Activated naive CD4-positive, alpha-beta T cell treated with anti-CD3 and anti-CD28 coated beads, Interleukin-2, amount 50 U/mL, for 72 hours (primary cell): ENCODE results near the gene RPP25. TPM values are rescaled to one million over a fixed set of nuclear protein-coding genes. Genes with fewer than 3 reads are reported as not detected.

Source experiments
- ATAC-seq, 2 donors: fragments of 150-1000 bp; cut with Tn5 transposase; 2 replicates each; pipeline ENCODE4 v1.10.0; 2021; ENCODE audit warnings: mild to moderate bottlenecking in 2 of 2, moderate library complexity in 2 of 2
- DNase-seq, 2 donors: peaks; one replicate each; pipeline ENCODE4 v3.0.0; 2021 to 2022; ENCODE audit warnings: low spot score in 2 of 2
- H3K27ac Mint-ChIP-seq, 2 donors: one replicate each; pipeline ENCODE4 v1.8.0; 2022; ENCODE audit warnings: mild to moderate bottlenecking in 2 of 2, mixed read lengths in 2 of 2
- H3K36me3 Mint-ChIP-seq, 2 donors: one replicate each; pipeline ENCODE4 v1.8.0; 2022; ENCODE audit warnings: mixed read lengths in 2 of 2
- H3K9me3 Mint-ChIP-seq, 2 donors: one replicate each; pipeline ENCODE4 v1.8.0; 2022; ENCODE audit warnings: mixed read lengths in 2 of 2
- total RNA-seq, 2 donors: library from RNA; stranded (reverse); gene quantifications; one replicate each; pipeline ENCODE4 v1.2.3, GENCODE V29; 2022

Gene RPP25
- total RNA-seq, 2 donors from 2014 or later = 3.4 to 6.6 TPM

- DNase-seq (no peak), ATAC-seq (peak in 1 of 2 donors; percentile 47)
- Mint-ChIP-seq H3K36me3 (no peaks in the 10 kb centered on the region), H3K9me3 (no peaks in the 10 kb centered on the region), H3K27ac (peak overlapping the region in 1 of 2 donors; percentile 8)
Observed at GRCh38 chr15:74978077-74978476, 21.5 kb upstream of the RPP25 start.

GRCh38 chr15:74977599-74977998, 21.0 kb upstream of the RPP25 start:
- Mint-ChIP-seq H3K9me3 (no peaks in the 10 kb centered on the region), H3K27ac (peak overlapping the region in 1 of 2 donors; percentile 8), H3K36me3 (no peaks in the 10 kb centered on the region)
- ATAC-seq = peak; percentile 94 to 95
- peak in 1 of 2 donors; percentile 51 for DNase-seq

GRCh38 chr15:74976159-74976558, 19.6 kb upstream of the RPP25 start:
- DNase-seq (no peak), ATAC-seq (no peak)
- H3K36me3 Mint-ChIP-seq = no peaks in the 10 kb centered on the region
- H3K9me3 Mint-ChIP-seq = no peaks in the 10 kb centered on the region
- no peak overlapping the region for H3K27ac Mint-ChIP-seq

GRCh38 chr15:74967670-74968069, 11.1 kb upstream of the RPP25 start:
- no peaks in the 10 kb centered on the region for H3K36me3 Mint-ChIP-seq
- DNase-seq (no peak), ATAC-seq (no peak)
- H3K27ac Mint-ChIP-seq = no peak overlapping the region
- H3K9me3 Mint-ChIP-seq = no peaks in the 10 kb centered on the region

GRCh38 chr15:74964794-74965193, 8.2 kb upstream of the RPP25 start:
- peak overlapping the region in 1 of 2 donors; percentile 50 for H3K27ac Mint-ChIP-seq
- ATAC-seq (no peak), DNase-seq (no peak)
- no peaks in the 10 kb centered on the region for H3K9me3 Mint-ChIP-seq
- H3K36me3 Mint-ChIP-seq = no peaks in the 10 kb centered on the region

- ATAC-seq (no peak), DNase-seq (no peak)
- no peaks in the 10 kb centered on the region for H3K9me3 Mint-ChIP-seq
- H3K27ac Mint-ChIP-seq = no peak overlapping the region
- no peaks in the 10 kb centered on the region for H3K36me3 Mint-ChIP-seq
Observed at GRCh38 chr15:74963213-74963612, 6.6 kb upstream of the RPP25 start.

GRCh38 chr15:74962671-74963070, 6.1 kb upstream of the RPP25 start:
- Mint-ChIP-seq H3K27ac (no peak overlapping the region), H3K36me3 (no peaks in the 10 kb centered on the region), H3K9me3 (no peaks in the 10 kb centered on the region)
- DNase-seq (no peak), ATAC-seq (no peak)

- Mint-ChIP-seq H3K36me3 (no peaks in the 10 kb centered on the region), H3K27ac (no peak overlapping the region), H3K9me3 (no peaks in the 10 kb centered on the region)
- no peak for ATAC-seq
- DNase-seq = no peak
Observed at GRCh38 chr15:74962219-74962618, 5.6 kb upstream of the RPP25 start.

- H3K36me3 Mint-ChIP-seq = no peaks in the 10 kb centered on the region
- DNase-seq (no peak), ATAC-seq (no peak)
- H3K27ac Mint-ChIP-seq = peak overlapping the region in 1 of 2 donors; percentile 16
- no peaks in the 10 kb centered on the region for H3K9me3 Mint-ChIP-seq
Observed at GRCh38 chr15:74961616-74962015, 5.0 kb upstream of the RPP25 start.

- no peaks in the 10 kb centered on the region for H3K9me3 Mint-ChIP-seq
- peak; percentile 60 to 75 for ATAC-seq
- no peaks in the 10 kb centered on the region for H3K36me3 Mint-ChIP-seq
- DNase-seq = no peak
- peak overlapping the region; percentile 16 to 57 for H3K27ac Mint-ChIP-seq
Observed at GRCh38 chr15:74960995-74961588, 4.5 kb upstream of the RPP25 start.

- Mint-ChIP-seq H3K36me3 (no peaks in the 10 kb centered on the region), H3K9me3 (no peaks in the 10 kb centered on the region), H3K27ac (peak overlapping the region; percentile 16 to 57)
- ATAC-seq (no peak), DNase-seq (no peak)
Observed at GRCh38 chr15:74960286-74960685, 3.7 kb upstream of the RPP25 start.

GRCh38 chr15:74959586-74959939, 3.0 kb upstream of the RPP25 start:
- ATAC-seq = no peak
- Mint-ChIP-seq H3K27ac (no peak overlapping the region), H3K9me3 (no peaks in the 10 kb centered on the region), H3K36me3 (no peaks in the 10 kb centered on the region)
- no peak for DNase-seq

- no peaks in the 10 kb centered on the region for H3K36me3 Mint-ChIP-seq
- ATAC-seq (no peak), DNase-seq (no peak)
- no peak overlapping the region for H3K27ac Mint-ChIP-seq
- H3K9me3 Mint-ChIP-seq = no peaks in the 10 kb centered on the region
Observed at GRCh38 chr15:74958908-74959585, 2.5 kb upstream of the RPP25 start.

- H3K27ac Mint-ChIP-seq = no peak overlapping the region
- no peak for ATAC-seq
- no peak for DNase-seq
- H3K36me3 Mint-ChIP-seq = no peaks in the 10 kb centered on the region
- H3K9me3 Mint-ChIP-seq = no peaks in the 10 kb centered on the region
Observed at GRCh38 chr15:74958320-74958907, 1.8 kb upstream of the RPP25 start.

GRCh38 chr15:74957476-74958035, 984 bp upstream of the RPP25 start:
- ATAC-seq = no peak
- Mint-ChIP-seq H3K36me3 (no peaks in the 10 kb centered on the region), H3K27ac (no peak overlapping the region), H3K9me3 (no peaks in the 10 kb centered on the region)
- DNase-seq = no peak

- Mint-ChIP-seq H3K9me3 (no peaks in the 10 kb centered on the region), H3K27ac (no peak overlapping the region), H3K36me3 (no peaks in the 10 kb centered on the region)
- ATAC-seq (peak; percentile 58 to 69), DNase-seq (peak; percentile 73 to 79)
Observed at GRCh38 chr15:74955796-74956647, 550 bp downstream of the RPP25 start.

- DNase-seq (no peak), ATAC-seq (no peak)
- Mint-ChIP-seq H3K27ac (no peak overlapping the region), H3K36me3 (no peaks in the 10 kb centered on the region), H3K9me3 (no peaks in the 10 kb centered on the region)
Observed at GRCh38 chr15:74955017-74955416, 1.6 kb downstream of the RPP25 start.
